Measurements from ENCODE around the gene GPRC5A.

The GPRC5A gene

DNA sequence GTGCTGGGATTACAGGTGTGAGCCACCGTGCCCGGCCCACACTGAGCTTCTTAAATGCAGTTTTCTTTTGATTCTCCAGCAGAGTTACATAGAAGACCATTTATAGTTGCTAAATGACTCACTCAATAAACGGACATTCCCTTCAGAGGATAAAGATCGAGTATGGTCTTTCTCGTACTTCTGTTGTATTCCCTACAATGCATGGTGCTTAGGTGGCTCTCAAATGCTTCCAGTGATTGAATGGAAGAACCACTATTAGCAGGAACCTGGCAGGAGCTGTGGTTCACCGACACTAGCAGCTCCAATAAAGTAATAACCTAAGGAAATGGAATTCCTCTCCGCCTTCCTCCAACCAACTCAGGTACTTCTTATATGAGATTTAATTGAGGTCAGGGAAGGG lies 3.9 kb upstream of the GPRC5A start:
- DNase-seq, result no peak

GRCh38 chr12:12889701-12890100 lies 1.7 kb upstream of the GPRC5A start:
- no peak for DNase-seq

GRCh38 chr12:12890543-12891079 lies 751 bp upstream of the GPRC5A start:
- DNase-seq, result peak in 1 of 2 donors; percentile 28

- no peak for DNase-seq
These were observed 556 bp downstream of the GPRC5A start for GRCh38 chr12:12891881-12892355.

GRCh38 chr12:12892681-12893141 lies 1.3 kb downstream of the GPRC5A start:
- no peak for DNase-seq

DNA sequence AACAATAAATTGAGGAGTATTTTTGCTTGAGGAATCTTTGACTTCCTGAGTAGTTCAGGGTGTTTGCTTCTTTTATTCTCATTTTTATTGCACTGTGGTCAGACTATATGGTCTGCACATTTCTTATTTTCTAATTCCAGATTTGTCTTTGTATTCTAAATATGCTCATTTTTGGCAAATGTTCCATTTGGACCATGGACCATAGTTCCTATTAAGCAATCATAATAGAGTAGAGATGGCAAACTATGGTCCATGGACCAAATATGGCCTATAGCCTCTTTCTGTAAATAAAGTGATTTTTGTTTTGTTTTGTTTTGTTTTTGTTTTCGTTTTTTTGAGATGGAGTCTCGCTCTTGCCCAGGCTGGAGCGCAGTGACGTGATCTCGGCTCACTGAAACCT lies 2.1 kb downstream of the GPRC5A start:
- no peak for DNase-seq

- DNase-seq, result no peak
These were observed 4.9 kb downstream of the GPRC5A start for GRCh38 chr12:12896260-12896659.

DNA sequence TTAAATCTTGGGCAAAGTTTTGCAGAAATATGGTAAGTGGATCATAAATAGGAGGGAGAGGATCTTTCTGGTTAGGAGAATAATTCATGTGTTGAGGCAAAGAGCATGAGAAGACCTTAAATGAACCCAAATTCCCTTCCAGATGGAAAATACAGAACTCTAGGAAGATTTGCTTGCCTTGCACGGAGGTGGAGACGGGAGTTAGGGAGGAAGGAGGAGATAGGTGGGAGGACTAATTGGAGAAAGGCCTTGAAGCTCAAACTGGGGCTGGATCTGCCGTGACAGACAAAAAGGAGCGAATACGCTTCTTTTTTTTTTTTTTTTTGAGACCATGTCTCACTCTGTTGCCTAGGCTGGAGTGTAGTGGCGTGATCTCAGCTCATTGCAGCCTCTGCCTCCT lies 5.9 kb downstream of the GPRC5A start:
- no peak for DNase-seq

DNA sequence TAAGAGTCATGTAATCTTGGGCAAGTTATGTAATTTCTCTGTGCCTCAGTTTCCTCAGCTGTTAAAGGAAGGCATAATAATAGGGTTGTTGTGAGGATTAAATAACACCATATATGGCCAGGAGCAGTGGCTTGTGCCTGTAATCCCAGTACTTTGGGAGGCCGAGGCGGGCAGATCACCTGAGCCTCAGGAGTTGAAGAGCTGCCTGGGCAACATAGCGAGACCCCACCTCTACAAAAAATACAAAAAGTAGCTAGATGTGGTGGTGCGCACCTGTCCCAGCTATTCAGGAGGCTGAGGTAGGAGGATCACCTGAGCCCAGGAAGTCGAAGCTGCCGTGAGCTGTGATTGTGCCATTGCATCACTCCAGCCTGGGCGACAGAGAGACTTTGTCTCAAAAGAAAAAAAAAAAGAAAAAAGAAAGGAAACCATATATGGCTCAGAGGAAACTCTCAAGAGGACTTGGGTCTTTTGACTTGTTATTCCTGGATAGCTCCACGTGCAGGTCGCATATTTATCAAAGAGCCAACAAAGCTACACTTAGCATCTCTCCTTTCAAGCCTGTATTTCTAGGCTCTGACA lies 6.9 kb downstream of the GPRC5A start:
- no peak for DNase-seq

DNA sequence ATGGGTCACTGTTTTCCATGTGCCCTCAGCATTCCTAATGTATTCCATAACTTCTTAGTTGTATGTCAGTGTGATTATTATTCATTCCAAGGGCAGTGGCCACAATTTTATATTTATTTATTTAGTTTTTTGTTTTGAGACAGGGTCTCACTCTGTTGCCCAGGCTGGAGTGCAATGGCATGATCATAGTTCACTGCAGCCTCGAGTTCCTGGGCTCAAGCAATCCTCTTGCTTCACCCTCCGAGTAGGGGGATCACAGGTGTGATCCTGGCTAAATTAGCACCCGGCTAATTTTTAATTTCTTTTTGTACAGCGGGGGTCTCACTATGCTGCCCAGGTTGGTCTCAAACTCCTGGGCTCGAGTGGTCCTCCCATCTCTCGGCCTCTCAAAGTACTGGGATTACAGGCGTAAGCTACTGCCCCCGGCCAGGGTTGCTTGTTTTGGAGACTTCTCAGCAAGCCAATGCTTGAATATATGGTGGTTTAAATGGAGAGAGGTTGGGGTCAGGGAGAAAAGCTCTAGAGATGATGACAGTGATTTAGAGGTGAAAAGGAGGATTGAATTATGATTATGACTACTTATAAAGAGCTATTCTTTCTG lies 7.6 kb downstream of the GPRC5A start:
- no peak for DNase-seq

DNA sequence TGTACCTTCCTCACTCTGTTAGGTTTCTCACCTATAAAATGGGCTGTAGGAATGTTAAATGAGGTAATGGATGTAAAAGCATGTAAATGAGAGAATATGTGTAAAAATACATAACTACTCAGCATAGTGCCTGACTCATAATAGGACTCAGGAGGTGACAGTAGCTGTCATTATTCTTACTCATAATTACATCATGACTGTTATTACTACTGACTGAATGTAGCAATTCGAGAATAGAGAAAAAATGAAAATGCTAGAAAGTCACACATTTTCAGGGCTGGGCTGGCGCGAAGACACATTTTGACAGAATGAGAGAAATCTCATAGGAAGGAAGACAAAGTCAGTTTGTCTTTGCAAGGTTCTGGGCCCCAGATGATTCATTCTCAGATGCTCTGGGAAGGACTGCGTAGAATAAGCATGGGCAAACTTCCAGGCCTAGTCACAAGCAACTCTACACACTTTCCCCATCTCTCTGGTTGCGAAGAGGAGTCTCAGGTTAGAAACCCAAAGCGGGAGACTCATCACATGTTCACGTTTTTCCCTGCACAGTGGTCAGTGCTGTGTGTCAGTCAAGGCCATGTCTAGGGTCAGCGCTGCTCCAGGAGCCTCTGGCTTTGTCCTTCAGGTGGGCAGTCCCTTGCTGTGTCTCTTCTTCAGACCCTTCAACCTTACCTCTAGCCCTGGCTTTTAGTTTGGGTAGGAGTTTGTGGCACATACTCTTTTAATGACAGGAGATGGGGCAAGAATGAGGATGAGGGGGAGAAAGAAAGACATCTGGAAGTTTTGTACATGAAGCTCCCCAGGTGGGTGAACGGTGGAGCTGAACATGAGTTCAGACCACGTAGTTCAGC lies 8.4 kb downstream of the GPRC5A start:
- no peak for DNase-seq

GRCh38 chr12:12900786-12901157 lies 9.4 kb downstream of the GPRC5A start:
- DNase-seq, result no peak

DNA sequence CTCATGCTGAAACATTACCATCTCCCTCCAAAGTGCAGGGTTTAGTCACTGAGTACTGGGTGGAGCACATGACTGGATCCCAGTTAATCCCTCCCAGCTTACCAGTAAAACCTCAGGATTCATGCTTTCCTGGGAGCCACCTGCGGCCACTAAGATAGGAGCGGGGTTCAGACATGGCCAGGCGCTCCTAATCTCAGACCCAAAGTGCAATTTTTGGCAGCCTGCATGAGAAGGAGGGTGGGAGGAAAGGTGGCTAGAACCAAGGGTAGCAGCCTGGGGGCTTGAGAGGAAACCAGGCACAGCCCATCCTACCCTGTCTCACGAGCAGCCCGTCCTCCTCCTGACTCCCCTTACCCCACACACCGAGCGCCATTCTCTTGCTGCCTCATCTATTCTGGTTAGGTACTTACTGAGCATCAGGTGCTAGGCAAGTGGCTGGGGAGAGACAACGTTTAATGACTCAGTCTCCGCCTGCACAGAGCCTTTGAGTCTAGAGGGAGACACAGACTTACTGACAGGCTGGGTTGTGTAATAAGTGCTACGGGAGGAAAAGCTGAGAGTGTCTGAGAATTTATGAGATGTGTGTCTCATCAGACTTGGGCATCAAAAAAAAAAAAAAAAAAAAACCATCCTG lies 9.9 kb downstream of the GPRC5A start:
- DNase-seq, result no peak

- DNase-seq, result no peak
These were observed 10.7 kb downstream of the GPRC5A start for GRCh38 chr12:12902036-12902435.

- DNase-seq, result no peak
These were observed 12.6 kb downstream of the GPRC5A start for GRCh38 chr12:12903642-12904609.

- DNase-seq, result no peak
These were observed 16.2 kb downstream of the GPRC5A start for GRCh38 chr12:12907552-12907951.

GRCh38 chr12:12908252-12908651 lies 16.9 kb downstream of the GPRC5A start:
- DNase-seq, result no peak

GRCh38 chr12:12908711-12909110 lies 17.3 kb downstream of the GPRC5A start:
- no peak for DNase-seq

- no peak for DNase-seq
These were observed 18.0 kb downstream of the GPRC5A start for GRCh38 chr12:12909228-12909994.

GRCh38 chr12:12909995-12910420 lies 18.6 kb downstream of the GPRC5A start:
- no peak for DNase-seq

- no peak for DNase-seq
These were observed 21.3 kb downstream of the GPRC5A start for GRCh38 chr12:12912711-12913110.

Measured in CD4-positive, alpha-beta T cell treated with Interferon alpha-2 for 1 hour (primary cell).